Measurements from ENCODE around the gene RRBP1.

RRBP1 gene

GRCh38 chr20:17682103-17682888 lies at the start of gene RRBP1:
RRBP1 (minus strand) TSS chr20:17682242; CDS start chr20:17660507, 21,735 bp downstream.
- peak; percentile 80 for TF ChIP-seq CTCF (conservative IDR thresholded peaks at IDR 0.05; ENCODE audit: low read depth)
- POLR2A ChIA-PET (ENCODE audit: low non-redundant PET) = interaction anchor here (0.6 to 0.8 kb wide), 3 partner anchors 30 to 274 kb away, joined by 3 to 11 read pairs (median 3); partner anchors contain the start of gene DSTN
- CTCF ChIA-PET = interaction anchor here (0.6 to 2.6 kb wide), 11 partner anchors 11 to 302 kb away, joined by 3 to 13 read pairs (median 3); no protein-coding TSS in a partner anchor
- peak within 1 kb of the TSS; percentile 97 for H3K27ac ChIP-seq
- peak; percentile 99 for DNase-seq (ENCODE audit: low spot score)

GRCh38 chr20:17731233-17731632 lies 49.2 kb upstream of the RRBP1 start:
- TF ChIP-seq CTCF (conservative IDR thresholded peaks at IDR 0.05; ENCODE audit: low read depth) = no peak
- DNase-seq (ENCODE audit: low spot score) = no peak
- ChIA-PET CTCF (no interaction called here), POLR2A (ENCODE audit: low non-redundant PET) (no interaction called here)
- no peak overlapping the region for H3K27ac ChIP-seq

GRCh38 chr20:17730071-17730470 lies 48.0 kb upstream of the RRBP1 start:
- DNase-seq (ENCODE audit: low spot score) = no peak
- no peak overlapping the region for H3K27ac ChIP-seq
- ChIA-PET POLR2A (ENCODE audit: low non-redundant PET) (no interaction called here), CTCF (no interaction called here)
- no peak for TF ChIP-seq CTCF (conservative IDR thresholded peaks at IDR 0.05; ENCODE audit: low read depth)

- no peak for DNase-seq (ENCODE audit: low spot score)
- CTCF ChIA-PET = interaction anchor here (0.6 kb wide), 1 partner anchor 47 kb away, joined by 5 read pairs; no protein-coding TSS in a partner anchor
- no peak for TF ChIP-seq CTCF (conservative IDR thresholded peaks at IDR 0.05; ENCODE audit: low read depth)
- H3K27ac ChIP-seq = no peak overlapping the region
- POLR2A ChIA-PET (ENCODE audit: low non-redundant PET) = no interaction called here
Observed at GRCh38 chr20:17728074-17728473, 46.0 kb upstream of the RRBP1 start.

GRCh38 chr20:17727351-17727750 lies 45.3 kb upstream of the RRBP1 start:
- CTCF ChIA-PET = no interaction called here
- no peak for DNase-seq (ENCODE audit: low spot score)
- no peak overlapping the region for H3K27ac ChIP-seq
- no peak for TF ChIP-seq CTCF (conservative IDR thresholded peaks at IDR 0.05; ENCODE audit: low read depth)
- POLR2A ChIA-PET (ENCODE audit: low non-redundant PET) = no interaction called here

- TF ChIP-seq CTCF (conservative IDR thresholded peaks at IDR 0.05; ENCODE audit: low read depth) = no peak
- CTCF ChIA-PET = no interaction called here
- POLR2A ChIA-PET (ENCODE audit: low non-redundant PET) = no interaction called here
- no peak overlapping the region for H3K27ac ChIP-seq
- DNase-seq (ENCODE audit: low spot score) = no peak
Observed at GRCh38 chr20:17726902-17727301, 44.9 kb upstream of the RRBP1 start.

Measured in RWPE1 (cell line).